HepG2 (cell line): ENCODE data around the gene HOXA11. TPM values are rescaled to one million over a fixed set of nuclear protein-coding genes. Genes with fewer than 3 reads are reported as not detected.

ENCODE experiments used
- ASH2L ChIP-seq: fragments of 300-600, 200-600 bp; sonication (generic); IDR thresholded peaks from 2 replicates; pipeline ENCODE4 v1.7.0; 2017; ENCODE audit warnings: low read depth, mild to moderate bottlenecking, moderate library complexity, mixed read lengths, low read length; ENCODE audit not compliant: insufficient read length
- CCAR2 ChIP-seq: fragments of 200-400 bp; formaldehyde crosslinking; optimal IDR thresholded peaks from 2 replicates; pipeline ENCODE3; 2018; ENCODE audit warnings: low read depth, mild to moderate bottlenecking, low read length, moderate library complexity
- CEBPZ ChIP-seq: IDR thresholded peaks from 2 replicates; pipeline ENCODE4 v1.6.1; 2012; ENCODE audit warnings: low read length, improper control_type of control experiment
- FOXA3 ChIP-seq: IDR thresholded peaks from 2 replicates; pipeline ENCODE4 v1.6.1; 2016; ENCODE audit warnings: missing genetic modification reagents, missing compliant biosample characterization
- GATAD2A ChIP-seq: IDR thresholded peaks from 2 replicates; pipeline ENCODE4 v1.6.1; 2016
- HDAC1 ChIP-seq: sonication (generic); formaldehyde crosslinking; IDR thresholded peaks from 2 replicates; pipeline ENCODE4 v1.5.1; 2020; ENCODE audit warnings: mild to moderate bottlenecking, missing genetic modification reagents
- HNF1A ChIP-seq, 2 experiments: sonication (generic) in 1 of 2; formaldehyde crosslinking in 1 of 2; IDR thresholded peaks; 2 replicates each; pipeline versions ENCODE4 v1.4.0 to v1.6.1; 2016 to 2020; ENCODE audit warnings: borderline replicate concordance in 1 of 2, low read depth in 1 of 2, mild to moderate bottlenecking in 1 of 2, missing genetic modification reagents in 1 of 2
- HNF4G ChIP-seq, 2 experiments: sonication (generic) in 1 of 2; formaldehyde crosslinking in 1 of 2; IDR thresholded peaks; 2 replicates each; pipeline versions ENCODE4 v1.4.0 to v1.6.1; 2011 to 2020; ENCODE audit warnings: borderline replicate concordance in 2 of 2, low read depth in 2 of 2, mild to moderate bottlenecking in 2 of 2, low read length in 1 of 2, missing genetic modification reagents in 1 of 2, moderate library complexity in 1 of 2
- JUNB ChIP-seq: sonication (generic); formaldehyde crosslinking; IDR thresholded peaks from 2 replicates; pipeline ENCODE4 v1.8.0; 2022; ENCODE audit warnings: missing genetic modification reagents, mild to moderate bottlenecking, borderline replicate concordance
- NR3C1 ChIP-seq: sonication (generic); formaldehyde crosslinking; IDR thresholded peaks from 2 replicates; pipeline ENCODE4 v1.4.0; 2020; ENCODE audit warnings: missing genetic modification reagents
- SYNCRIP ChIP-seq: fragments of 200-400 bp; formaldehyde crosslinking; IDR thresholded peaks from 2 replicates; pipeline ENCODE4 v1.6.1; 2018; ENCODE audit warnings: mild to moderate bottlenecking, low read depth, low read length; ENCODE audit not compliant: insufficient read depth
- U2AF2 ChIP-seq: fragments of 200-400 bp; formaldehyde crosslinking; IDR thresholded peaks from 2 replicates; pipeline ENCODE4 v1.6.1; 2017; ENCODE audit warnings: low read depth, mild to moderate bottlenecking, low read length
- ZBTB33 ChIP-seq: sonication (generic); formaldehyde crosslinking; IDR thresholded peaks from 2 replicates; pipeline ENCODE4 v1.4.0; 2020; ENCODE audit warnings: missing genetic modification reagents
- ZFP41 ChIP-seq: sonication (generic); formaldehyde crosslinking; IDR thresholded peaks from 2 replicates; pipeline ENCODE4 v1.4.0; 2020; ENCODE audit warnings: mild to moderate bottlenecking, missing genetic modification reagents, borderline replicate concordance
- ZMAT5 ChIP-seq: sonication (generic); formaldehyde crosslinking; IDR thresholded peaks from 2 replicates; pipeline ENCODE4 v1.5.0; 2020; ENCODE audit warnings: mild to moderate bottlenecking, low read depth, missing genetic modification reagents, borderline replicate concordance
- ZNF703 ChIP-seq: sonication (generic); formaldehyde crosslinking; IDR thresholded peaks from 2 replicates; pipeline ENCODE4 v1.5.1; 2020; ENCODE audit warnings: missing genetic modification reagents, mild to moderate bottlenecking, moderate library complexity, borderline replicate concordance
- ZNF761 ChIP-seq: sonication (generic); formaldehyde crosslinking; conservative IDR thresholded peaks from 2 replicates; pipeline ENCODE4 v1.4.0; 2020; ENCODE audit warnings: mild to moderate bottlenecking, missing genetic modification reagents
- polyA plus RNA-seq, 8 experiments: library from polyadenylated mRNA; depleted of rRNA in 3 of 8; stranded (reverse) in 7 of 8; unstranded in 1 of 8; fragments of >200 nt; fragmentation: Illumina TruSeq in 4 of 8; extraction: Trizol in 4 of 8; gene quantifications; 2 replicates each; pipeline versions ENCODE4 v1.2.1 to v1.2.3, GENCODE V29; 2011 to 2016; ENCODE audit warnings: low read depth in 4 of 8, missing spikeins in 1 of 8, mixed read lengths in 1 of 8; ENCODE audit not compliant: insufficient read depth in 1 of 8
- total RNA-seq, 5 experiments: library from RNA; depleted of rRNA; stranded (reverse); fragments of >200 nt; fragmentation: Illumina TruSeq; extraction: Trizol; gene quantifications; 2 replicates each; pipeline ENCODE4 v1.2.3, GENCODE V29; 2016; ENCODE audit warnings: low read depth in 1 of 5

The HOXA11 gene
- total and polyA plus RNA-seq, 2 of the 13 experiments (the other 11 are each of a cell fraction or from before 2014, with no cell fraction given): not detected

- TF ChIP-seq HNF1A (IDR thresholded peaks at IDR 0.05; ENCODE audit: low read depth): peak; percentile 29; the same call in 1 of the 2 replicates
- no peak for TF ChIP-seq HNF1A (CRISPR knock-in tag; IDR thresholded peaks at IDR 0.05; ENCODE audit: borderline replicate concordance)
- no peak; the same call in 1 of the 2 replicates for TF ChIP-seq HDAC1 (CRISPR knock-in tag)
- TF ChIP-seq ZNF703 (CRISPR knock-in tag): no peak
- TF ChIP-seq JUNB (CRISPR knock-in tag): no peak
- TF ChIP-seq CEBPZ: no peak
- TF ChIP-seq U2AF2: no peak
- peak; percentile 17; the same call in 1 of the 2 replicates for TF ChIP-seq ZBTB33 (CRISPR knock-in tag)
- TF ChIP-seq HNF4G (IDR thresholded peaks at IDR 0.05; ENCODE audit: borderline replicate concordance, low read depth, low read length): peak; percentile 69
- TF ChIP-seq HNF4G (CRISPR knock-in tag; IDR thresholded peaks at IDR 0.05; ENCODE audit: borderline replicate concordance, low read depth): 0 out of 2 replicates have a peak, but pooled peaks have one; percentile 53
- no peak for TF ChIP-seq NR3C1 (CRISPR knock-in tag)
- no peak for TF ChIP-seq CCAR2
- TF ChIP-seq ZFP41 (CRISPR knock-in tag): no peak
- peak; percentile 80 for TF ChIP-seq GATAD2A (CRISPR knock-in tag)
- TF ChIP-seq ZMAT5 (CRISPR knock-in tag): no peak
- TF ChIP-seq ZNF761: no peak
- TF ChIP-seq ASH2L: peak; percentile 72
- peak; percentile 54 for TF ChIP-seq FOXA3
- TF ChIP-seq SYNCRIP: no peak
Observed at GRCh38 chr7:27133409-27134231, 51.4 kb downstream of the HOXA11 start (continued).
